GM18499 (cell line): ENCODE measurements around the gene BLOC1S3.

Source experiments
- ATAC-seq: cut with Tn5 transposase; IDR thresholded peaks from one replicate; pipeline ENCODE4 v1.9.1; 2021; ENCODE audit warnings: moderate number of reproducible peaks; ENCODE audit not compliant: insufficient read depth, unreplicated experiment

Gene BLOC1S3

GRCh38 chr19:45178262-45179071 lies at the start of gene BLOC1S3:
Gene BLOC1S3 (plus strand): TSS chr19:45178784. CDS start chr19:45179297, 513 bp downstream.
- peak; percentile 59 for ATAC-seq

GRCh38 chr19:45128806-45129205 lies 49.8 kb upstream of the BLOC1S3 start:
- ATAC-seq, result no peak

- no peak for ATAC-seq
Measured at GRCh38 chr19:45130236-45130635, 48.3 kb upstream of the BLOC1S3 start.

- no peak for ATAC-seq
Measured at GRCh38 chr19:45130888-45131615, 47.5 kb upstream of the BLOC1S3 start.

GRCh38 chr19:45133661-45134060 lies 44.9 kb upstream of the BLOC1S3 start:
- no peak for ATAC-seq

- no peak for ATAC-seq
Measured at GRCh38 chr19:45135176-45135885, 43.3 kb upstream of the BLOC1S3 start.

GRCh38 chr19:45136507-45137178 lies 41.9 kb upstream of the BLOC1S3 start:
- ATAC-seq, result no peak

- no peak for ATAC-seq
Measured at GRCh38 chr19:45137179-45137761, 41.3 kb upstream of the BLOC1S3 start.

- ATAC-seq, result no peak
Measured at GRCh38 chr19:45138303-45138751, 40.3 kb upstream of the BLOC1S3 start.

- no peak for ATAC-seq
Measured at GRCh38 chr19:45139286-45140143, 39.1 kb upstream of the BLOC1S3 start.

- ATAC-seq, result no peak
Measured at GRCh38 chr19:45140144-45140503, 38.5 kb upstream of the BLOC1S3 start.

- ATAC-seq, result no peak
Measured at GRCh38 chr19:45140533-45140932, 38.1 kb upstream of the BLOC1S3 start.

- ATAC-seq, result no peak
Measured at GRCh38 chr19:45141203-45141900, 37.2 kb upstream of the BLOC1S3 start.

- ATAC-seq, result no peak
Measured at GRCh38 chr19:45142016-45142725, 36.4 kb upstream of the BLOC1S3 start.

- no peak for ATAC-seq
Measured at GRCh38 chr19:45142726-45143110, 35.9 kb upstream of the BLOC1S3 start.

- ATAC-seq, result no peak
Measured at GRCh38 chr19:45144431-45145269, 33.9 kb upstream of the BLOC1S3 start.
